DMS114 treated with DMSO at 0.1 percent for 48 hours (cell line): ENCODE data around the gene RNU5D-1.
"Not testable (repeated sequence)": the region's sequence is repeated elsewhere in the genome, so short reads cannot be mapped to it uniquely, and the experiment has no call there.

Experiments
- DNase-seq: peaks from one replicate; lab custom pipeline; 2025; ENCODE audit not compliant: unreplicated experiment; lab: John Stamatoyannopoulos, UW

Gene RNU5D-1

DNA sequence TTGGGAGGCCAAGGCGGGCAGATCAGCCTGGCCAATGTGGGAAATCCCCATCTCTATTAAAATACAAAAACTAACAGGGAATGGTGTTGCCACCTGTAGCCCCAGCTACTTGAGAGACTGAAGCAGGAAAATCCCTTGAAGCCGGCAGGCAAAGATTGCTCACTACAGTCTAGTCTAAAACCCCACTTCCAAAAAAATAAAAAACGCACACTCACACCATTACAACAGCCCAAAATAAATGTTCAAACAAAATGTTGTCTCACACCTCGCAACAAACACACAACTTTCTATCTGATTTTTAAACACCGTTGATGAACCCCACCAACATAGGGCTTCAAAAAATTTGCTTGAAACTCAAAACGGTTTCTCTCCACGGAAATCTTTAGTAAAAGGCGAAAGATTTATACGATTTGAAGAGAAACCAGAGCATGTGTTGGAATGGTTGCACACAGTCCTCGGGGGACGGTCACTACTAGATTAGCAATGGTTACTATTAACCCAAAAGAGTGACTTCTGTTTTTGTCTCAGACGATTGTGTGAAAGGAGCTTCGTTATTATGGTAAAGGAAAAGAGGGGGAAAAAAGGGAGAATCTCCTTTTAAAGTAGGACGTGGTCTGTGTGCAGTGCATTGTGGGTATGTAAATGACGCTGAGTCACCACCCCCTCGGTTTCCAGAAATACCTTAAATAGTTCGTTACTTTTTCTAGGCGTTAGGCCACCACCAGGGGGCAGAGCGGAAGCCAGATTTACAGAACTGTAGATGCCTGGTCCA, at the start of gene RNU5D-1:
Gene RNU5D-1, minus strand, starts transcription at position 430 of the 772 bp plus-strand sequence.
- peak; percentile 99 for DNase-seq

DNA sequence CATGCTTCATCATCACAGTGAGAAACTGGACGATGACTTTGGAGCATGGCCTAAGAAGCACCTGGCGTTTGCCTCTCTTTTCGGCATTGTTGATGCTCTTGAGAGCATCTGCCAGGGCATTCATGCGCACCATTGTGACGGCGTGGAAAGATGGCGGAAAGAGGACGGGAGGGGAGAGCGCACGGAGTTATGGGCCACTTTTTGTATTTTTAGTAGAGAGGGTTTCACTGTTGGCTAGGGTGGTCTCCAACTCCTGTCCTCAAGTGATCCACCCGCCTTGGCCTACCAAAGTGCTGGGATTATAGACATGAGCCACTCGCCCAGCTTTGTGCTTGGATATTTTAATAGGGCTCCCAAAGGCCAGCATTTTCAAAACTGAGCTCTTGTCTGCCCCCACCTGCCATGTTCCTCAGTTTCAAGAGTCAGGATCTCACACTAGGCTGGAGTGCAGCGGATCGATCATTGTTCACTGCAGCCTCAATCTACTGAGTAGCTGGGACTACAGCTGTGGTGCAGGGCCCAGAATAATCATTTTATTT, 49.7 kb upstream of the RNU5D-1 start:
- no peak for DNase-seq

DNA sequence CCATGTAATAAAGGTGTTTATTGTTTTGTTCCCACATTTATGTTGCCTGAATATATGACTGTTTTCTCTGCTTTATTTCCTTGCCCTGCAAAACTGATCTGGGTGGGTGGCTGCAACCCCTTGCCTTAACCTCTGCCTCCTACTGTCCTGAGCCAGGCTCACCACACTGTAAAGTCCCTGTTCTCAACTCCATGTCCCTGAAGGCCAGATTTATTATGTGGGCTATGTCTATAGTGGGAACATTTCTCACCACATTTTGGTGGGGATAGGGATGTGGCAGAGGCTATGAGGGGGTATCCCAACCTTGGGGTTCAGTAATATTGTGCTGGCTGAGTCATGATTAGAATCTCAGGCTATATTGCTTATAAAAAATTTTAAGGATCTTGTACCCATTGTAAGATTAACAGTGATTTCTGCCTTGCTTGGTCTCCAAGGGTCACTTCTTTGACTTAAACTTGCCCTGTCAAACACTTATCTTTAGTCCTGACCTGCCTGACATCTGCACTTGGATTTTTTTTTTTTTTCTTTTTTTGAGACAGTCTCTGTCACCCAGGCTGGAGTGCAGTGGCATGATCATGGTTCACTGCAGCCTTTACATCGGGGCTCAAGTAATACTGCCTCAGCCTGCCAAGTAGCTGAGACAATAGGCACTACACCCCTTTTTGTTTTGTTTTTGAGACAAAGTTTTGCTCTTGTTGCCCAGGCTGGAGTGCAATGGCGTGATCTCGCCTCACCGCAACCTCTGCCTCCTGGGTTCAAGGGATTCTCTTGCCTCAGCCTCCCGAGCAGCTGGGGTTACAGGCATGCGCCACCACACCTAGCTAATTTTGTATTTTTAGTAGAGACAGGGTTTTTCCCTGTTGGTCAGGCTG, 48.0 kb upstream of the RNU5D-1 start:
- DNase-seq: no peak

DNA sequence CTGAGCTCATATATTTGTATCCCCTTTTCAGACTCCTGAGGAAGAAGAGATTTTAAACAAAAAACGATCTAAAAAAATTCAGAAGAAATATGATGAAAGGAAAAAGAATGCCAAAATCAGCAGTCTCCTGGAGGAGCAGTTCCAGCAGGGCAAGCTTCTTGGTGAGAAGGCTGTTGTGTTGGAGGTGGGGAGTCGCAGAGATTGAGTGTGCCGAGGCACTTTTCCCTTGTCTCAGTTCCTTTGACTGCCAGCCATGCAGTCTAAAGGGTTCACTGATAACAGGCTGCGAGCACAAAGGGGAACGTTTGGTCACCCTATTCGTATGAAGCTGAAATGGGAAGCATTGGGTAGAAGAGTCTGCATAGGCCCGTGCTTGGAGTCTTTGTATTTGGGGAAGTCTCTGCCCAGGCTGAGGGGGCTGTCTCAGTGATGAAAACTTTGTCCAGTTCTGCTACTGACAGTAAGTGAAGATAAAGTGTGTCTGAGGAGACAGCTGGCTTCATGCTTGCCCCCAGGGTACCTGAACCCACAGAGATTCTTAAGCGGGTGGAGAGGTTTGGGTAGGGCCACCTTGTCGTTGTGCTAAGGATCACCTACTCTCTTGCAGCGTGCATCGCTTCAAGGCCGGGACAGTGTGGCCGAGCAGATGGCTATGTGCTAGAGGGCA, 47.1 kb upstream of the RNU5D-1 start:
- DNase-seq: no peak

DNA sequence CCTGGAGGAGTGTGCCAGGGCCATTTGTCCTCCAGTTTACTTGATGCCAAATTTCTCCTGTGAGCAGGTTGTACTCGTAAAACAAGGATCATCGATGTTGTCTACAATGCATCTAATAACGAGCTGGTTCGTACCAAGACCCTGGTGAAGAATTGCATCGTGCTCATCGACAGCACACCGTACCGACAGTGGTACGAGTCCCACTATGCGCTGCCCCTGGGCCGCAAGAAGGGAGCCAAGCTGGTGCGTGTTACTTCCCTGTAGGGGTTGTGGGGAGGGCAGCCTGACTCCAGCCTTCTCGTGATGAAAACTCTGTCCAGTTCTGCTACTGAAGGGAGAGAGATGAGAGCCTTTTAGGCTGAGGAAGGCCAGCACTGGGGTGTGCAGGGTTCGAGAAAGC, 46.6 kb upstream of the RNU5D-1 start:
- DNase-seq: no peak

DNA sequence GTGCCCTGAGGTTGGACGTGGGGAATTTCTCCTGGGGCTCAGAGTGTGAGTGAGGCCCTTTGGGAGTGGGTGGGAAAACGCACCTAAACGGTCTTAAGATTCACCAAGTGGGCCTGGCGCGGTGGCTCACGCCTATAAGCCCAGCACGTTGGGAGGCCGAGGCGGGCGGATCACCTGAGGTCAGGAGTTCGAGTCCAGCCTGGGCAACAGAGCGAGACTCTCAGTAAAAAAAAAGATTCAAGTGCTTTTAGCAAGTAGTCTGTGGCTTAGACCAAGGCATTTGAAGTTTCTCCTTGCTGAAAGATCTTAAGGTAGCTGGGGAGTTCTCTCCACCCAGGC, 45.7 kb upstream of the RNU5D-1 start:
- DNase-seq: no peak

DNA sequence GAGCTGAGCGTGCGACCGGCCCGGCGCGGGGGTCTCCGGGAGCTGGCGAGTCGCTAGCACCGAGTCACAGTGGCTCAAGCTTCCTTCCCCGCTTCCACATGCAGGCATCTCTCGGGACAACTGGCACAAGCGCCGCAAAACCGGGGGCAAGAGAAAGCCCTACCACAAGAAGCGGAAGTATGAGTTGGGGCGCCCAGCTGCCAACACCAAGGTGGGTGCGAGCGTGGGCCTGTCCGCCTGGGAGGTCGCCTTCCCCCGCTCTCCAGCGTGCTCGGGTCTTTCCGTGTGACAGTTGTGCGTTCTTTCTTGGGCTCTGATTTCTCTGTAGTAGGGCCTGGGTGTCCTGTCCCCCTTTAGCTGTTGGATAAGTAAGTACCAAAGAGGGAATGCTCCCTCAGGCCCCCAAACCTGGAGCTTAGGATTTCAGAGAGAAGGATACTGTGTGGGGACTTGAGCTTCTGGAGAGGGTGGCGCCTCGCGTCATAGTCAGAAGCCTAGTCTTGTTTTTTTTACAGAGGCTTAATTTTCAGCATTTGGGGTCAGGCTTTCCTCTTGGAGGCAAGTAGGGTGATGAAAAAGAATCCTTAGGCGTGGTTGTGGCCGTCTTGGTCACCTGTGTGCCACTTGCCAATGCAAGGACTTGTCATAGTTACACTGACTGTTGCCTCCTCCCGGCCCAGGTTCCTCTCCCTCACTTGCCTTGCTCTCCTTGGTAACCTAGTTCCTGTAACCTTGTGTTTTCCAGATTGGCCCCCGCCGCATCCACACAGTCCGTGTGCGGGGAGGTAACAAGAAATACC, 45.2 kb upstream of the RNU5D-1 start:
- DNase-seq: no peak

DNA sequence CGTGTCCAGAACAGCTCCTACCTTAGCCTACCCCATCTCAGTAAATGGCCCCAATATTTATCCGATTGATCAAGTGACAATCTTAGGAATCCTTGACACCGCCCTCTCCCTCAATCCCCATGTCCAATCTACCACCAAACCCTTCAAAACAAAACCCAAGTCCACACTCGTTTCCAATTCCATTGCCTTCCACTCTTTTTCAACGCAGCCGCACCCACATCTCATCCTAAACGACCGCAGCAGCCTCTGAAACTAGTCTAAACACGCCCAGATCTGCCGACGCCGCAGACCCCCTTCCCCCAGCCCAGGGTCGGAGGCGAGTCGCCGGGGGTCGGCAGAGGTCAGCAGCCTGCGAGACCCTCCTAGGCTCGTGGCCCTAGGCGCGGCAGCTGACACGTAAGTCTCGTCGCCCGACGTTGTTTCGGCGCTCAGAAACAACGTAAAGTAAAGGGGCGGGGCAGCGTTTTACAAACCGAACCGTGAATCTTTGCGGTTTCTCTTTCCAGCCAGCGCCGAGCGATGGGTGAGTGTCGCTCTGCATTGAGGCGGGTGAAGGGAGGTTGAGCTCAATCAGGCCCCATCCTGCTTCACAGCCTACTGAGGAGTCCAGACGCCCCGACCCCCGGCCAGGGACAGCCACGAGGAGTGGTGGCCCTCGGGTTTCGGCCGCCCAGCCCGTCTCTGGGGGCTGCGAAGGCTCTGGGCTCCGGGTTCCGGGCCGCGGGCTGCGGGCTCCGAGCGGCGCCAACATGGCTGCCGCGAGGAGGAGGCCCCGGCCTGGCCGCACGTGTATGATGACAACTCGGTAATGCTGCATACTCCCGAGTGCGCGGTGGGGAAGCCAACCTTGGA, 44.3 kb upstream of the RNU5D-1 start, which contains the start of gene RPS8:
Gene RPS8, plus strand, starts transcription at position 463 of the 852 bp plus-strand sequence. Its CDS starts 57 bp downstream, at position 520.
- peak; percentile 94 for DNase-seq

DNA sequence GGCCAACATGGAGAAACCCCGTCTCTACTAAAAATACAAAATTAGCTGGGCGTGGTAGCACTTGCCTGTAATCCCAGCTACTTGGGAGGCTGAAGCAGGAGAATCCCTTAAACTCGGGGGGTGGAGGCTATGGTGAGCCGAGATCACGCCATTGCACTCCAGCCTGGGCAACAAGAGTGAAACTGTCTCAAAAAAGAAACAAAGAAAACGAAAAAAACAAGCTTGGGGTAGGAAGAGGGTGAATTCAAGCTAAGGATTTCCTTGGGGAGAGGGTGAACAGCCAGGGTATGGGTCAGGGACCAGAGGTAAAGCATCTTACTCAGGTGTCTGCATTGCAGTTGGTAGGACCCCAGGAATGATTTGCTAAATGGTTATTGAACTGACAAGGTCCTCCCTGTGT, 35.5 kb upstream of the RNU5D-1 start:
- not testable (repeated sequence) for DNase-seq

DNA sequence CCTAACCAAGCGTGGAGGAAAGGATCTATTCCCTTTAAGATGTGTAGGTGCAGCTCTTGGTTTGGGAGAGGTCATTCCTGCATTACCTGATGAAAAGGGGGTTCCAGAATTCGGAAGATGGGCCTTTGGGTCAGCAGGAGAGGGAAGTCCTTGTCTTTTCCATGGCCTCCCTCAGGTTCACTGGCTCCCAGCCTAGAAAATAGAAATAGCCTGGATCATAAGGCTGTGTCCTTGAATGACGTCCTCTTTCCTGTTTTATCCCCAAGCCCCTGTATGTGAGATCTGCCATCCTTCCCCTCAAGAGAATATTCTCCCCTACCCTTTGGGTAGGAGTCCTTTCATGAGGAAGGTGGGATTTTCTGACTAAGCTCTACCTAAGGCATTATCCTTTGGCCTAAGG, 29.9 kb upstream of the RNU5D-1 start:
- DNase-seq: no peak

DNA sequence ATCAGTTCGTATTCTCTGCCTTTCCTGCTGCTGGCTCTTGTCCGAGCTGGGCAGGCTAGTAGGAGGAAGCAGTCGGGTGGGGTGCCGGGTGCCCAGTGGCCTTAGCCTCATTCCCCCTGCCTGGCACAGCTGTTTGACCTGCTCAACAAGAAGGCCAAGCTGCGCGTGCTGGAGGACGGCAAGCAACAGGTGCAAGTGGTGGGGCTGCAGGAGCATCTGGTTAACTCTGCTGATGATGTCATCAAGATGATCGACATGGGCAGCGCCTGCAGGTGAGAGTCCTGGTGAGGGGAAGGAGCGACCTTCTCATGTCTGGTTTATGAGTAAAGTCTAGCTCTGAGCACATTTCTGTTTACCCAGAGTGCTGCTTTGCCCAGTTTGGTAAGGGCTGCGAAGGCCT, 28.1 kb upstream of the RNU5D-1 start:
- no peak for DNase-seq

DNA sequence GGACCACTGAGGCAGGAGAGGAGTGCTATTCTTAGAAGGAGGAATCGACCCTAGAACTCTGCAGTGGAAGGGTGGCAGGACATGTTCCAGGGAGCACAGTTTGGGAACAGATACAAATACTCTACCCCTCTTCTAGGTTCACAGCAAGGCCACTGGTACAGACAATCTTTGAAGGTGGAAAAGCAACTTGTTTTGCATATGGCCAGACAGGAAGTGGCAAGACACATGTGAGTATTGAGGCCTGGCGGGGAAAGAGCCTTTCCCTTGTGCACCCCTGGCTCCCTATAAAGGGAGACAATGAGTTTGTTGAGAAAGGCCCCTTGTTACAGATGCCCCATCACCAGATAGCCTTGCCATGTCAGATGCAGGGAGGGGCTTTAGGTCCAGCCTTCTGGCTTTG, 26.4 kb upstream of the RNU5D-1 start:
- no peak for DNase-seq

DNA sequence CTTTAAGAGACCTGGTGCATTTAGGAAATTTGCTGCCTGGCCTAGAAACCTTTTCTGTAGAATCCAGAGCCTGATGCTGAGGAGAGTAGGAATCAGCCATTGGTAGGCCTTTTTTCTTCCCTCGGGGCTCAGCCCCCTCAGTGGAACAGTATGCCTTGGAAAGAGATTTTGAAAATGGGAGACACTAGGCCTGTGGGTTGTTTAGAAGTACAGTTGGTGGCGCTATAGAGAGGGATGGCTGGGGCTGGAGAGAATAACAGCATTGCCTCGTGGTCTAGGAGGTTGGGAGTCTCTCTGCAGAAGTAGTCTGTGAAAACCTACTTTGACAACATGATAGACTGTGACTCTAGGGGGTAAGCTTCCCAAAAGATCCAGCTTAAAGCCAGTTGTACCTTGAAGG, 16.9 kb upstream of the RNU5D-1 start:
- DNase-seq: no peak

DNA sequence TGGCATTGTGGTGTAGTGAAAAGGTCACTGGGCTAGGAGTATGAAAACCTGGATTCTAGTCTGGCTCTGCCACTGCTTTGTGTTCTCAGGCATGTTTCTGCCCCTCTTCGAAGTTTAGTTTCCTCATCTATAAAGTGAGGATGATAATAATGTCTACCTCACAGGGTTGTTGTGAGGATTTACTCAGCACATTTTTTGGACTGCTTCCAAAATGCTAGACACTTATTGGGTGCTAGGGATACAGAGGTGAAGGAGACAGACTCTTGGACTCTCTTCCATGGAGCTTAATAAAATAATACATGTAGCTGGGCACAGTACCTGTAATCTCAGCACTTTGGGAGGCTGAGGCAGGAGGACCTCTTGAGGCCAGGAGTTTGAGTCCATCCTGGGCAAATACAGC, 12.2 kb upstream of the RNU5D-1 start:
- no peak for DNase-seq

DNA sequence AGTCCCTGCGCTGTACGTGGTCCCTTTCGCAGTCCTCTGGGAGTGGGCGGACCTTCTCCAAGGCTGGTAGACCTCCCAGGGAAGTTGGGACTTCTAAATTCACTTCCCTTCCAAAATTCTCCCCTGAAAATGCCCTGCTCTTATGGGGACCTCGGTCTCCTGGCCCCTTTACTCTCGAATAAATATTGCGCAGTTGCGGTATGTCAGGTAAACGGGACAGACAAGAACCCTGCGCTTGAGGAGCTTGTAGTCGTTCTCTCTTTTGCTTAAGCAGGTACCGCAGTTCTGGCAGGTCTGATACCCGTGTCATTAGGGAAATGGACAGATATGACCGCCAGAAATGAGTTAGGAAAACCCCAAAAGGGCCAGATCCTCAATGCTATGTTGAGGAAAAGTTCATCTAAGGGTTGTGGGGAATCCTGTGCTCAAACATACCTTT, 9.2 kb upstream of the RNU5D-1 start:
- no peak for DNase-seq

DNA sequence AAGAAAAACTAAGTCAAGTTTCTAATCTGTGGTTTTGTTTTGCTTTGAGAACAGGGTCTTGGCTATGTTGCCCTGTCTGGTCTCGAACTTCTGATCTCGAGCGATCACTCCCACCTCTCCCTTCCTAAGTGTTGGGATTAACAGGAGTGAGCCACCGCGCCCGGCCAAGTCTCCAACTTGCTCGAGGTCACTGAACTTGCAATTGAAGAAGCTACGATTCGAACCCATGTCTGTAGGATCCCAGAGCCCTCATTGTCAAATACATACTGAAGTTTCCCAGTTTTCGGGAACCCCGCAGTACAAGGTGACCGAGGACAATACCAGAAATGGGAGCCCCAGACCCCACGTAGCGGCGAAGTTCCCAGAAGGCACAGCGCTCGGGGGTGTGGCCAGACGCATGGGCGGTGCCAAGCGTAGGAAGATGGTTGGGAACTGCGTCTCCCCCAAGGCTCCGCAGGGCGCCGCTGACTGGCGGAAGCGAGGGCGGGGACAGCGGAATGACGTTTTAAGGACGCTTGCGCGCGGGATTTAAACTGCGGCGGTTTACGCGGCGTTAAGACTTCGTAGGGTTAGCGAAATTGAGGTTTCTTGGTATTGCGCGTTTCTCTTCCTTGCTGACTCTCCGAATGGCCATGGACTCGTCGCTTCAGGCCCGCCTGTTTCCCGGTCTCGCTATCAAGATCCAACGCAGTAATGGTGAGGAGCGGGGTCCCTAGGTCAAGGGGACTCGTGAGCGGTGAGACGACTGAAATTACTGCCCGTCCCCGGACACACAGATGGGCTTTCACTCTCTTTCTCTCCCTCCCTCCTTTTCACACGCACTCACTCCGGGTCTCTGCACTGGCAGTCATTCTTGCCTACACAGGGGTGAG, 8.6 kb upstream of the RNU5D-1 start, which contains the start of gene KIF2C:
Gene KIF2C, plus strand, starts transcription at position 531 of the 872 bp plus-strand sequence. Its CDS starts 96 bp downstream, at position 627.
- DNase-seq: peak; percentile 97

DNA sequence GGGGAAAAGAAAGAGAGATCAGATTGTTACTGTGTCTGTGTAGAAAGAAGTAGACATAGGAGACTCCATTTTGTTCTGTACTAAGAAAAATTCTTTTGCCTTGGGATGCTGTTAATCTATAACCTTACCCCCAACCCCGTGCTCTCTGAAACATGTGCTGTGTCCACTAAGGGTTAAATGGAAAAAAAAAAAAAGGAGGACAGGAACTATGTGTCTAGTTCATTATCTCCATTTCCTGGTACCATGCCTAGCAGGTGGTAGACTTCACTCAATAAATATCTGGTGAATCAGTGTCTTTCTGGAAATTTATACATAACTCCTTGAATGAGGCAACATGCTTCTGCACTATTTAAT, 8.0 kb upstream of the RNU5D-1 start:
- not testable (repeated sequence) for DNase-seq

DNA sequence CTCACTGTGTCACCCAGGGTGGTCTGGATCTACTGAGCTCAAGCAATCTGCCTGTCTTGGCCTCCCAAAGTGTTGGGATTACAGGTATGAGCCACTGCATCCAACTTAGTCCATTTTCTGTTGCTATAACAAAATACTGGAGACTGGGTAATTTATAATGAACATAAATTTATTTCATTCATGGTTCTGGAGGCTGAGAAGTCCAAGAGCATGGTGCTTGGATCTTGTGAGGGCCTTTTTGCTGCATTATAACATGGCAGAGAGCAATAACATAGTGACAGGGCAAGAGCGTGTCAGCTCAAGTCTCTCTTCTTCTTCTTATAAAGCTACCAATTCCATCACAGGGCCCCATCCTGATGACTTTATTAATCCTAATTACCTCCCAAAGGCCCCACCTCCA, 5.0 kb upstream of the RNU5D-1 start:
- no peak for DNase-seq

DNA sequence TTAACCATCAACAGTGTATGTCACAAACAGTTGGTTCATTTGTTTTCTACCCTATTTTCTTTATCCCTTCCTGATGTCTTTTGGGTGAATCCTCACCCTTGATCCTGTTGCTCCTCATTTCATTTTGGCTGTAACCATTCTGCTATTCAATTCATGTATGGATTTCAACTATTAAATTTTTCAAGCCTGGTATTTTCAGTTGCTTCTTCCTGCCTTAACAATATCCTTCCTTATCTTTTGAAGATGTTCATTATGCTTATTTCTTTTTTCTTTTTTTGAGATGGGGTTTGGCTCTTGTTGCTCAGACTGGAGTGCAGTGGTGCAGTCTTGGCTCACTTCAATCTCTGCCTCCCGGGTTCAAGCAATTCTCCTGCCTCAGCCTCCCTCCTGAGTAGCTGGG, 2.8 kb upstream of the RNU5D-1 start:
- no peak for DNase-seq
